Left renal cortex interstitium (tissue), 4 donors: ENCODE data around the gene CISTR. TPM values are rescaled to one million over a fixed set of nuclear protein-coding genes. Genes with fewer than 3 reads are reported as not detected.
"Not testable (repeated sequence)": the region's sequence is repeated elsewhere in the genome, so short reads cannot be mapped to it uniquely, and the experiment has no call there.

Source experiments
- DNase-seq, 4 donors: peaks; one replicate each; pipeline ENCODE4 v3.0.0-alpha.2; 2013; ENCODE audit warnings: low read depth in 4 of 4, low spot score in 2 of 4, missing footprints in 1 of 4
- polyA plus RNA-seq, 4 donors: library from polyadenylated mRNA; unstranded; fragments of 120-200 nt; gene quantifications; one replicate each; pipeline ENCODE4 v1.2.1, GENCODE V29; 2013; ENCODE audit not compliant: insufficient read length in 4 of 4

CISTR gene
- polyA plus RNA-seq, 4 donors: 0.24 to 0.44 (median 0.32) TPM; not detected in 1

DNA sequence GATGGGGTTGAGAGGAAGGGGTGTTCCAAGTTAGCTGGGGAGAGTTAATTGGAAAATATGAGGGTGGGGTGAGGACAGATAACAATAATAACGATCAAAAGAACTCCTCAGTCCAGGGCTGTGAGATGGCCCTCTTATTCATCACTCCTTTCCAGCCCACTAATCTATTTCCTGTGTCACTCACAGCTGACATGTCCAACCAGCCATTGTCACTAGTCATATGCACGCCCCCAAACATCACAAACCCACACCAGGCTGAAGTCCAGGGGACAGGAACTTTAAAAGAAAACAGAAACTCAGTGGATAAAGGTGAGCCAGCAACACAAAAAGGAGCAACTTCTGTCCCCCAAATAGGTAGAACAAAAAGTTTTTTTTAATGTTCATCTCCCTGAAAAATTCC is 25.4 kb downstream of the CISTR start:
- no peak for DNase-seq

DNA sequence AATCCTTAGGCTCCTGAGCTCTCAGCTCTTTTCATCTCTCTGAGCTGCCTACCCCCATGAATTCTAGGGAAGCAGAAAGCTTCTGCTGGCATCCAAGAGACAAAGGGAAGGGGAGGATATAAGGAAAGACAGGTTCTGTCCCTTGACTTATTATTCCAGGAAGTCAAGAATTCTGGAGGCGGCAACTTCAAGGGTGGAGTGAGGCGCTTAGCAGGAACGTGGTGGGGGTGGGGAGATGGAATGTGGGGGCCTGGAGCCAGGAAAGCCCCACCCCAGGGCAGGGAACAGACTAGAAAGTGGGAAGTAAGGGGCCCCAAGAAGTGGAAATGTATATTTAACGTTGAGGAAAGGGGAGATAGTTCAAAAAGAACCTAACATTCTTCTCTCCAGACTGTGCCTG is 26.0 kb downstream of the CISTR start:
- DNase-seq: no peak

DNA sequence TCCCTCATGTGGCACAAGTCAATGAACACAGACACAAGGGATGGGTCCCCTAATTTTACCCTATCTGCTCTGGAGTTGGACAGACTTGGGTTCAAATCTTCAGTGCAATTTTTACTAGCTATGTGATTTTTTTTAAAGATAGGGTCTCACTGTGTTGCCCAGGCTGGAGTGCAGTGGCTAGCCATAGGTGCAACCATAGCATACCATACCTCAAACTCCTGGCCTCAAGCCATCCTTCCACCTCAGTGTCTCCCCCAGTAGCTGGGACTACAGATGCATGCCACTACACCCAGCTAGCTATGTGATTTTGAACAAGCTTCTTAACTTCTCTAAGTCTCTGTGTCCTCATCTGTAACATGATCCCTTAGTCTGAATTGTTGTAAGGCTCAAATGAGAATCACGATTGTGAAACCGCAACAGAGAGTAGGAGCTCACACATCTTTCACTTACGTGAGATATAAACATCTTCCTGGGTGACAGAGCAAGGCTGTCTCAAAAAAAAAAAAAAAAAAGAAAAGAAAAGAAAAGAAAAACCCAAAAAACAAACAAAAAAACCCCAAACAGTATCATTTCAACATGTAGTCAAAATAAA is 29.2 kb downstream of the CISTR start:
- DNase-seq: no peak

DNA sequence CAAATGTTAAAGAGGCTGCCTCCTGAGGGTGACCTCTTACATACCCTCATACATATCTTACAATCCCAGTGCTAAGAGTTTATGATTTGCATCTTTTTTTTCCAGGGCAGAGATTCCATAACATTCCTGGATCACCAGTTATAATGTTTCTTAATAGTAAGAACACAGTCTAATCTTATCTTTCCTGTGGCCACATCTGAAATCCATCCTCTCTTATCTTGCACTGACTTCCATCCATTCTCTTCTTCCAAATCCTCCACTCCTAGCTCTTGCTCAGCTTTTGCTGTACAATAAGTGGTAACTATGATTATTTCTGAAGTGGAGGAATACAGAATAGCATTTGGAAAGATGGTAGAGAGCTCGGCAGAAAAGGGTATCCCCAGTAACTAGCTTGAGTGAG is 30.8 kb downstream of the CISTR start:
- DNase-seq: no peak

DNA sequence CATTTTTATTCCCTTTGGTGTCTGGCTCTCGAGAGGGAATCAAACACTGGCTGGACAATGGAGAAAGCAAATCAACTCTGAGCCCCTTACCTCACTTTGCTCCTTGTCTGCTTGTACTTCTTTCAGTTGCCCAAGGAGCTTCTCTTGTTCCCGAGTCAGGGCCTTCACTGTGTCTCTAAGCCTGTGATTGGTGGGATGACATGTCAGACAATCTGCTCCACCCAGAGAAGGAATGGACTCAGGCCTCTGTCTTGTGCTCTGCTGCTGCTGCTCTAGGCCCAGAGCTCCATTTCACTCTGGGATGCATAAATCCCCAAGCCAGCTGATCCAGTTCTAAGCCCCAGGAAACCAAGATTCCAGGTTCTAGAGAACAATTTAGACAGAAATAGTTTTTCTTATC is 32.1 kb downstream of the CISTR start:
- DNase-seq: no peak

DNA sequence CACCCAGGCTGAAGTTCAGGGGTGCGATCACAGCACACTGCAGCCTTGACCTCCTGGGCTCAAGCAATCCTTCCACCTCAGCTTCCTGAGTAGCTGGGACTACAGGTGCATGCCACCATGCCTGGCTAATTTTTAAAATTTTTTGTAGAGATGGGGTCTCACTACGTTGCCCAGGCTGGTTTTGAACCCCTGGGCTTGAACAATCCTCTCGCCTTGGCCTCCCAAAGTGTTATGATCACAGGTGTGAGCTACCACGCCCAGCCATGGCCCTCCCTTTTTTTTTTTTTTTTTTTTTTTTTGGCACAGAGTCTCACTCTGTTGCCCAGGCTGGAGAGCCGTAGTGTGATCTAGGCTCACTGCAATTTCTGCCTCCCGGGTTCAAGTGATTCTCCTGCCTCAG is 33.2 kb downstream of the CISTR start:
- not testable (repeated sequence) for DNase-seq

DNA sequence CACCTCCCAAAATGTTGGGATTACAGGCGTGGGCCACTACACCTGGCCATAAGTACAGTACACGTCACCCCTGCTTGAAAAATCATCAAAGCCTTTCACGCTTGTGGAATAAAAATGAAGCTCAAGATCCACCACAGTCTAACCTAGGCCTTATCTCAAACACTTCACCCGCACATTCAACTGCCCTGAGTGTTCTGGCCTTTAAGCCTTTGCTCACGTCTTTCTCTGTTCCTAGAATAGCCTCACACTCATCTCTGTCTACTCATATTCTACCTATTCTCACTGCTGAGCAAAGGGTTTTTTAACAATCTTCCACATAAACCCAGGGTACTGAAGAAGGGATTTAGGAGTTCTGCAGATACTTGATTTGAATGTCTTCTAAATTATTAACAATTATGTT is 34.5 kb downstream of the CISTR start:
- no peak for DNase-seq

DNA sequence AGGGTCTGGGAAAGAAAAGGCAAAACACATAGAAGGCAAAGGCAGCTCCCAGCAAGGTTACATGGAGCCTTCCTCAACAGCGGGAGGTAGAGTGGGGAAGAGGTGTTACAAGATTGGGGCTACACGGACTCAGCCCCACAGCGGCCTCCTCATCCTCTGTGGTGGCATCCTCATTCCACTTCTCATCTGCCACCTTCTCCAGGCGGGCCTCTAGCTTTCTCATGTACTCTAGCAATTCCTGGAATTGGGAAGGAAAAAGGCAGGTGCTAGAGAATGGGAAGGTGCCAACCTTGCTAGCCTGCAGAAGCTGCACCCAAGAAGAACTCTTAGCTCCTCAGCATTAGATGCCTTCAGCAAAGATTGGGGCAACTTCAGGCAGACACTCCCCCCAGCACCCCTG is 37.8 kb downstream of the CISTR start:
- no peak for DNase-seq

DNA sequence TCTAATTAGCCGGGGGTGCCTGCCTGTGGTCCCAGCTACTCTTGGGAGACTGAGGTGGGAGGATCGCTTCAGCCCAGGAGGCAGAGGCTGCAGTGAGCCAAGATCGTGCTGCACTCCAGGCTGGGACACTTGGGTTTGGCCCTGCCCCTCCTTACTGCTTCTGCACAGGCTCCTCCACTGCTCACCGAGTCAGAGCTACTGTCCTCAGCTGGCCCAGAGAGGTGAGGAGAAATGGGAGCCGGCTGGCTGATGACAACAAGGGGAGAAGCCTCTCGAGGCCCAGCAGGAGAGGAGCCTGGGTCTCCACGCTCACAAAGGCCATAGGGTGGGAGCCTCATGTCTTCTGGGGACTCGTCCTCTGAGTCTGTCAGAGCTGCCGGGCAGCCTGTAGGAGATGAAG is 38.3 kb downstream of the CISTR start:
- no peak for DNase-seq

DNA sequence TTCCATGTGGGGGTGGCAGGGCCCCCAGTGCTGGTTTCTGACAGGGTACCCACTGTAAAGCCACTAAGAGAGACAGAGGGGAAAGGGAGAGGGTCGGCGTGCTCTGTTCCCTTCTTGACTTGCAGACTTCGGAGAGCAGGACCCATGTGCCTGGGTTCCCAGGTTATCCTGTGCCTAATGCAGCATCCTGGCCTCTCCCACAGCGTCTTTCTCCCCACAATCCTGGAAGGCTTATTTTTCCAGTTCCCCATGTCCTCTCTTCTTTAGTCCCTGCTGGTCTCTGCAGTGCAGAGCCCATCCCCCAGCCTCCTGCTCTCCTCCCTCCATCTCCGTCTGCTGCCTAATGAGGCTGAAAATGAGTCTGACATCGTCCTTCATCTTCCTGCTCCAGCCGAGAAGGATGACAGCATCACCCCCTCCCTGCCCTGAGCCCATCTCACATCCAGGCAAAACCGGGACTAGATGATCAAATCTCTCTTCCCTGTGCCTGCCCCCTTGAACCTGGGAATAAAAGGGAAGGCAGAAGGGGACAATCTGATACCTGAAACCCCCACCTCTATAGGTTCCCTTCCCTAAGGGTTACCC is 39.6 kb downstream of the CISTR start:
- DNase-seq: no peak

DNA sequence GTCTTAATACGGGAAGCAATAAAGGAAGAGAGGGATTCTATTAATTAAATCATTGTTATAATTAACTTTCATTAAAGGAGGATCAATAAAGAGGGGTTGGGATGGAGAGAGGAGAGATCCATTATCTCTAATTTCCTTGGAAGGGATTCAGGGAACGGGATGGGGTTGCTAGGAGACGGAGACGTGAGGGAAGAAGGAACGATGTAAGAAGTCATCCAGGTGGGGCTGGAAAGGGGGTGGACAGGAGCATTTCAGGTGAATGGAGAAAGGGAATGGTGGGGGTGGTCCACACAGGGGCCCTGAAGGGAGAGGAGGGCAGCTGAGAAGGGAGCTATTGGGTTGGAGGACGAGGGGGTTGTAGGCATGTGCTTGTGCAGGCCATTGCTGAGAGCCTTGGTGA is 41.7 kb downstream of the CISTR start:
- no peak for DNase-seq

DNA sequence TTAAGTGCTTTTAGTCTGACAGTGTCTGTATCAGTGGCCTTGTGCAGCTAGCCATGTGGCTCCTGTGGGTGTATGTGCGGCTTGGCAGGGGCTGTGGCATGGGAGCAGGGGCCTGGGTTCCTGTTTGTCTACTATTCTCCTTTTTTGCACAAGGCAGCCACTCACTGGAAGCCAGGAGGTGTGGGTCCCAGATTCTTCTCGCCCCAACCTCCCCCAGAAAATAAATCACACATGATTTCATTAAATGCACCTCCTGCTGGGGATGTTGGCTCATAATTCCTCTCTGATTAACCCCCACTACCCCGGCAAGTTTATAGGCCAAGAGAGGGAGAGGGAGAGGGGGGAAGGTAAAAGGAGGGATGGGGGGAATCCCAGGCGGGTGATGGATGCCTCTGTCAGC is 42.1 kb downstream of the CISTR start:
- no peak for DNase-seq

DNA sequence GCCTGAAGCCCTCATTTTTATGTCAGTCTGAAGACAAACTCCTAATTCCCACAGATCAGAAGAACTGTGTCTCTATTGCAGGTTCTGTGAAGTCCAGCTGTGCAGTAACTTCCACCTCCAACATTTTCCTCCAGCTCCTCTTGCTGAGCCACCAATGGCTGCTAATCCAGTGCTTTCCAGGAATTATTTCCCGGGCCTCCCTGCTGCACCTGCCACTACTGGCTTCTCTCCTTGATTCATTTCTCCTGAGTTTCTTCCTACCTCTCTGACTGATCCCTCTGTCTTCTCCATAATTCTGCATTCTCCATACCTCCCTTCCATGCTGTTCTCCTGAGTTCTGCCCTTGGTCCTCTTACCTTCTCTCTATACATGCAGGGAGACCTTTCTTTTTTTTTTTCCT is 45.7 kb downstream of the CISTR start:
- DNase-seq: no peak

DNA sequence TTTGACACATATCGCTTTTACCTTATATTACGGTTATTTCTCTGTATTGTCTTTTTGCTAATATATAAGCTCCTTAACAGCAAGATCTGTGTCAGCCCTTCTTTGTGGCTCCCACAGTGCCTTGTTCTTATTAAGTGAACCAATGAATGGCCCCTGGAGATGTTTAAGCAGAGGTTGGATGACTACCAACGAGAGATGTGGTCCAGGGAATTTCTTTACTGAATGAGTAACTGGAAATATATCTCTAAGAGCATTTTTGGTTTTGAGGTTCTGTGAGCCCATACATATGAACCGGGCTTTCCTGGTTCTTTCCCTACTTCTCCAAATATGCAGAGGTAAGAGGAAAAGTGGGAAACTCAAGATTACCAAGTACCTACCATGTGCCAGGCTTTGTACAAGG is 48.0 kb downstream of the CISTR start:
- no peak for DNase-seq

DNA sequence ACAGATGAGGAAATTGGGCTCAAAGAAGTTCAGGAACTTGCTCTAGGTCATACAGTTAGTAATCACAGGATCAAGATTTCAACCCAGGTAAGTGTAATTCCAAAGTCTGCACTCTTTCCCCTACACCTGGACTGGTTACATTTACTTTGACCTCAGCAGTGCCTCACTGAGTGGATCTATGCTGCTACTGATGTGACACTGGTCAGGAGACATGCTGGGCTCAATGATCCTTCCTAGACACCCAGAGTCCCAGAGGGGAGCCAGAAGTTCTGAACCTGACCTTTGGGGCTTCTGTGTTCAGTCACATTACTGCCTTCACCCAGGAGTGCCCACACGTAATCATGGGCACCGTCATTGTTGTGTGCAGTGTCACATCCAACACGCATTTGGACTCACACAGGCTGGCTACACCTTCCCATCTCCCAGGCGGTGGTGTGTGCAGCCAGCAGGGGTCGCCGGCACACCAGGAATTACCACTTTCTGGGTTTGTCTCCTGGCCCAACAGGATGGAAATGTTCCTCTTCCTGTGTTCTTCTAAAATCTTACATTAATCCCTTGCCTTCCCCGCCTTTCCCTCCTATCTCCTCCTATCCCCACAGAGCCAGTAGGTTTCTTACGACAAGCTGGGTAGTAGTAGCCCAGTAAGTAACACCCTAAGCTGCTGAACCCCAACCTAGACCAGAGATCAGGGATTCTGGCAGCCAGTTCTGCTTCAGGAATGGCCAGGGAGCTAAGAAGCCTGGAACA is 50.1 kb downstream of the CISTR start:
- DNase-seq: no peak

DNA sequence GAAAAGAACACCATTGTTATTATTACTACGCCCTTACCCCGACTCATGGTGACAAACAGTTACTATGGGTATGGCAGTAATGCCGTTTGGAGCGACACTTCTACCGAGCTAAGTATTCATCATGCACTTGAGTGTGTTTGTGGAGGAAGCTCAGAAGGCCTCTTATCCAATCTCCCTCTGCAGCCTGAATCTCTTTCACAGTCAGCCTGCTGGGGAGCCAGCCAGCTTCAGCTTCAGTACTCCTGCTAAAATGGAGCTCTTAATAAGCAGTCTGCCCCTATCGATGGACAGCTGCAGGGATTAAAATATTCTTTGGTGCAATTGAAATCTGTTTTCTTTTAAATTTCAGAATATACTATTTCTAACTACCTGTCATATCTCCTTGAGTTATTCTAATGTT is 51.2 kb downstream of the CISTR start:
- no peak for DNase-seq

DNA sequence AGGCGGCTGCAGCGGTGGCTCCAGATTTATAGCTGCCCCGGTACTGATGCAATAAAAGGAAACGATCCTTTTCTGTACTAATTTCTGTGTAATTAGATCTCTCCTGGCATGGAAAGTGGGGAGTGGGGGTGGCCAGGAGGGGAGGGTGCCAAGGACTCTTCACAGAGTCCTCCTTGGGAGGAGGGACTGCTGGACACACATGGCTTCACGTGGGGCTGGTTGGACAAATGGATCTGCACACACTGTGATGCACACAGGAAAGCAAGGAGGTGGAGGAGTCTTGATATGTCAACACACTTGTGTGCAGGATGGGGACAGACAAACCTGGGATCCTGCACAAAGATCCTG is 52.1 kb downstream of the CISTR start:
- DNase-seq: no peak

DNA sequence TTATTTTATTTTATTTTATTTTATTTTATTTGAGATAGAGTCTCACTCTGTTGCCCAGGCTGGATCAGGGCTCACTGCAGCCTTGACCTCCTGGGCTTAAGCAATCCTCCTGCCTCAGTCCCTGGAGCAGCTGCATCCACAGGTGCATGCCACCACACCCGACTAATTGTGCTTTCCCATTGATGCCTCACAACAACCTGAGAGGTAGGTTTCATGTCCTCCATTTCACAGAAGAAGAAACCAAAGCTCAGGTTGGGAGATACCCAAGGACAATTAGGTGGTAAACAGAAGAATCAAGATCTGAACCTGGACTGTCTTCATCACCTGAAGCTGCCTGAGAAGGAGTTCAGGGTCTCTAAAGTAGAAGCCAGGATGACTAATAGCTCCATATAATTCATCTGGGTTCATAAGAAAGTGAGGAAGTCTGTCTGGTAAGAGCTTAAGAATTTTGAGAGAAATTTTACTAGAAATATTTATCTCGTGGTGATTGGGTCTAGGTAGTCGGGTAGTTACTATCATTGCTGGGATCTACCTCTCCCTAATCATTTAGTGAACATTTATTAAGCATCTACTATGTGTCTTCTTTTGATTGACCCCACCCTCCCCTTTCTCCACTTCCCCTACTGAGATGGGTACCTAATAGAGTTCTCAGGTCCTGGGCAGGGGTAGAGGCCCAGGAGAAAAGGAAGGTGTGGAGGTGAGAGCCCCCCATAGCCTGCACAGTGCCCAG is 52.7 kb downstream of the CISTR start:
- DNase-seq: no peak

DNA sequence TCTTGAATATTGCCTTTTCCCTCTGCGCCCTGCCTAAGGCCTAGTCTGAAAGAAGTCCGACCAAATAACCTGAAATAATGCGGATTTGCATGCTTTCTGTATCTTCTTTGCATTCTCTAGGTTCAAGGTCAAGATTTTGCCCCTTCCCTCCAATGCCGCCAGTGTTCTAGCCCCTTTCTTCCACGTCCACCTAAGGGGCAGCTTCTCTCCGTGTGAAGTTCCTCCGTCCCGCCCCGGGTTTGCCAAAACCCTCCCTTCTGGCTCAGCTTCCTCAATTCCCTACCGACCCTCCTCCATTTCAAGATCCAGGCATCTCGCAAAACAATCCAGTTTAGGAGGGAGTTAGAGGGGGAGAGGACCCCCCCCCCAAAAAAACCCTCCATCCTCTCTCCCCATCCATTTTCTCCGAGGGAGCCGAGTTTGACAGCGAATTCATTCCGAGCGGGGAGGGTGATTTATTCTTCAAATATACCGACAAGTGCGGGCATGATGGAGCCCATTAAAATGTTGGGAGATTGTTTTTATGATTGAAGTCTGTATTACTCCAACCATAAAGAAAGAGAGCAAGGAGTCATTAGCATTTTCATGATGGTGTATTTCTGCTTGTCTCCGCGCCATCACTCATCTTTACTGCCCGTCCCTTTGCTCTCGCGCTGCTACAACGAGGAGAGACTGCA is 55.0 kb downstream of the CISTR start:
- no peak for DNase-seq
